Lung (tissue), 12 donors: ENCODE measurements around the gene BATF. TPM values are rescaled to one million over a fixed set of nuclear protein-coding genes. Genes with fewer than 3 reads are reported as not detected.
A peak's percentile ranks its signal among the peaks of the same experiment; 100 is the strongest.

Experiments used
- ATAC-seq: fragments of 200-7000 bp; cut with Tn5 transposase; one replicate; pipeline ENCODE4 v1.9.1; 2020; ENCODE audit warnings: moderate number of reproducible peaks; ENCODE audit not compliant: insufficient read depth, low FRiP score
- DNase-seq, 3 donors: peaks; one replicate each; pipeline ENCODE4 v3.0.0-alpha.2; 2013 to 2017
- H3K27ac ChIP-seq, 2 donors: one replicate each; pipeline ENCODE4 v1.5.1; 2013; ENCODE audit warnings: mild to moderate bottlenecking in 2 of 2, moderate library complexity in 2 of 2, control low read depth in 1 of 2, inconsistent platforms in 1 of 2, low read depth in 1 of 2, low read length in 1 of 2
- H3K27me3 ChIP-seq, 3 donors: one replicate each; pipeline ENCODE4 v1.5.1; 2013; ENCODE audit warnings: low read length in 2 of 3; ENCODE audit not compliant: control insufficient read depth in 3 of 3, insufficient read depth in 3 of 3
- H3K36me3 ChIP-seq, 4 donors: one replicate each; pipeline ENCODE4 v1.5.1; 2013; ENCODE audit warnings: low read length in 4 of 4, mild to moderate bottlenecking in 1 of 4, moderate library complexity in 1 of 4; ENCODE audit not compliant: control insufficient read depth in 4 of 4, insufficient read depth in 4 of 4
- H3K4me1 ChIP-seq, 5 donors: one replicate each; pipeline ENCODE4 v1.5.1; 2013; ENCODE audit warnings: low read length in 5 of 5, mild to moderate bottlenecking in 2 of 5, moderate library complexity in 1 of 5; ENCODE audit not compliant: control insufficient read depth in 5 of 5, insufficient read depth in 5 of 5
- H3K4me3 ChIP-seq: one replicate; pipeline ENCODE4 v1.5.1; 2013; ENCODE audit warnings: mild to moderate bottlenecking, control low read depth, moderate library complexity
- H3K9ac ChIP-seq, 2 donors: one replicate each; pipeline ENCODE4 v1.5.1; 2013; ENCODE audit warnings: low read length in 2 of 2, control low read depth in 1 of 2; ENCODE audit not compliant: insufficient read depth in 1 of 2
- H3K9me3 ChIP-seq, 4 donors: one replicate each; pipeline ENCODE4 v1.5.1; 2013; ENCODE audit warnings: low read length in 3 of 4, mild to moderate bottlenecking in 1 of 4, moderate library complexity in 1 of 4; ENCODE audit not compliant: control insufficient read depth in 4 of 4, insufficient read depth in 3 of 4
- CTCF ChIP-seq: IDR thresholded peaks from 2 replicates; pipeline ENCODE4 v1.5.1; 2012; ENCODE audit warnings: mild to moderate bottlenecking; ENCODE audit errors: control extremely low read depth, extremely low read depth
- WGBS, 2 donors: extraction: QIAGEN DNeasy Blood & Tissue Kit; methylation state at CpG; one replicate each; pipeline ENCODE4 v1.1.7; 2013; 5-methylcytosine and 5-hydroxymethylcytosine counted together
- polyA plus RNA-seq, 2 donors: library from polyadenylated mRNA; stranded (reverse); fragments of 200-250 nt; gene quantifications; one replicate each; pipeline ENCODE4 v1.2.1, GENCODE V29; 2013
- total RNA-seq, 2 donors: library from RNA; depleted of rRNA in 1 of 2; stranded (reverse); fragments of >200 nt in 1 of 2; gene quantifications; one replicate each; pipeline ENCODE4 v1.2.1, GENCODE V29; 2014 to 2021
- donor health status: control.
- donor health status: control.
- donor health status: Bipolar disorder and iron deficiency.
- donor health status: healthy.
- donor health status: DM: yes; HTN: yes; CAD: no.

Gene BATF
- total and polyA plus RNA-seq, 4 donors, result 7.4 to 74.3 (median 11.7) TPM

GRCh38 chr14:75521415-75522199 lies 662 bp upstream of the BATF start:
- peaks cover 0 to 20% (median 0%) of the 10 kb centered on the region in 5 donors for H3K4me1 ChIP-seq
- H3K27me3 ChIP-seq, result no peaks in the 10 kb centered on the region
- DNase-seq, result no peak
- H3K9me3 ChIP-seq, result no peaks in the 10 kb centered on the region
- ATAC-seq, result no peak
- H3K9ac ChIP-seq, result no peak overlapping the region
- H3K36me3 ChIP-seq, result no peaks in the 10 kb centered on the region
- peak overlapping the region in 1 of 2 donors; percentile 37 for H3K27ac ChIP-seq
- no peak overlapping the region for H3K4me3 ChIP-seq
- WGBS, 2 donors, result 63 to 69% methylated on average over 11 of the region's 11 CpGs
- no peak for TF ChIP-seq CTCF

GRCh38 chr14:75522983-75523318 lies 682 bp downstream of the BATF start:
- DNase-seq (peak in 1 of 3 donors; percentile 20), ATAC-seq (no peak)
- Histone ChIP-seq H3K36me3 (peaks cover 0 to 1% (median 0%) of the 10 kb centered on the region in 4 donors), H3K9ac (no peak overlapping the region), H3K4me1 (peaks cover 0 to 20% (median 0%) of the 10 kb centered on the region in 5 donors), H3K9me3 (no peaks in the 10 kb centered on the region), H3K27ac (peak overlapping the region in 1 of 2 donors; percentile 62), H3K27me3 (no peaks in the 10 kb centered on the region), H3K4me3 (no peak overlapping the region)
- WGBS, 2 donors, result 45 to 60% methylated on average over 1 of the region's 1 CpG
- no peak for TF ChIP-seq CTCF

- H3K9ac ChIP-seq, result no peak overlapping the region
- H3K4me1 ChIP-seq, result peaks cover 0 to 20% (median 0%) of the 10 kb centered on the region in 5 donors
- H3K27ac ChIP-seq, result peak overlapping the region in 1 of 2 donors; percentile 86
- ATAC-seq (no peak), DNase-seq (peak in 2 of 3 donors; percentile 5 to 34)
- no peak overlapping the region for H3K4me3 ChIP-seq
- no peaks in the 10 kb centered on the region for H3K27me3 ChIP-seq
- no peaks in the 10 kb centered on the region for H3K9me3 ChIP-seq
- peaks cover 0 to 2% (median 0%) of the 10 kb centered on the region in 4 donors for H3K36me3 ChIP-seq
- WGBS, 2 donors, result 66 to 69% methylated on average over 3 of the region's 3 CpGs
- TF ChIP-seq CTCF, result no peak
These were observed 1.5 kb downstream of the BATF start for GRCh38 chr14:75523771-75524171.
